HG03066 (cell line): ENCODE data around the gene FLRT1.
A peak's percentile ranks its signal among the peaks of the same experiment; 100 is the strongest.

Source experiments
- ATAC-seq: cut with Tn5 transposase; IDR thresholded peaks from one replicate; pipeline ENCODE4 v1.9.1; 2021; ENCODE audit warnings: low read depth; ENCODE audit not compliant: unreplicated experiment

Gene FLRT1

GRCh38 chr11:64035576-64035975, at the start of gene FLRT1:
TSS of gene FLRT1 (plus strand) at chr11:64035931. CDS start at chr11:64116268, 80,337 bp downstream.
- no peak for ATAC-seq

- ATAC-seq, result peak; percentile 82
Measured at GRCh38 chr11:63986156-63986931, 49.4 kb upstream of the FLRT1 start, which contains the start of gene OTUB1. TSS of gene OTUB1 (plus strand) at chr11:63986438. CDS start at chr11:63986457, 19 bp downstream.

DNA sequence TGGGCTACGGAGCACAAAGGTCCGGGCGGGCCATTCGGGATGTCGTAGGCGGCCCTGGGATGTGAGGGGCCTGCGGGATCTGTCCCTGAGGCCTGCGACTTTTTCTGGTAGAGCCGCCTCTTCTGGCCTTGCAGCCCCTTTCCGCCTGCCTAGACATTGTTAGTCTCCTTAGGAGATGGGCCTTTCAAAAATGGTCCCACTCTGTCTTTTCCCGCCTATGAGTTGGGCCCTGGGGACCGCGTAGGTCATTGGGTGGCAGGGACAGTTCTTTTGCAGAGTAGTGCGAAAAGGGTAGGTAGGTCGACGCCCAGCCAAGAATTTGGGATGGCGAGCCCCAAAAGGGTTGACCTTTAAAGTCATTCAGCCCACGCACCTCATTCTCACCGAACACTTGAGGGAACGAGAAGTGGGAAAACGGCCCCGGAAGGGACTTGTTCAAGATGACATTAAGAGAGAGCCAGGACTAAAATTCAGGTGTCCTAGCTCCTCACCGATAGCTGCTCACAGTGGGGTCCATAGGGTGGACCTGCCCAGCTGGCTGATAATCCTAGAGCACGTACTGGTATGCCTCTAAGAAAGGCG, 48.7 kb upstream of the FLRT1 start:
- ATAC-seq, result no peak

GRCh38 chr11:63991558-63991957, 44.2 kb upstream of the FLRT1 start:
- ATAC-seq, result no peak

GRCh38 chr11:63993100-63993499, 42.6 kb upstream of the FLRT1 start:
- no peak for ATAC-seq

DNA sequence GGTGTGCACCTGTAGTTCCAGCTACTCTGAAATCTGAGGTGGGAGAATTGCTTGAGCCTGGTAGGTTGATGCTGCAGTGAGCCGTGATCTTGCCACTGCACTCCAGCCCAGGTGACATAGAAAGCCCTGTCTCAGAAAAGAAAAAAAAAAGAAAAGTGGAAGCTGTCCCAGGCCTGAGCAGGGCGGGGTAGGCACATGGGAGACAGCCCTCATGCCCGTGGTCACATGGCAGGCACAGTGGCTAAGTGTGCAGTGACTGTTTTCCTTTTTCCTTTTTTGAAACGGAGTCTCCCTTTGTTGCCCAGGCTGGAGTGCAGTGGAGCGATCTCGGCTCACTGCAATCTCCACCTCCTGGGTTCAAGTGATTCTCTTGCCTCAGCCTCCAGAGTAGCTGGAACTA, 41.7 kb upstream of the FLRT1 start:
- ATAC-seq, result no peak

DNA sequence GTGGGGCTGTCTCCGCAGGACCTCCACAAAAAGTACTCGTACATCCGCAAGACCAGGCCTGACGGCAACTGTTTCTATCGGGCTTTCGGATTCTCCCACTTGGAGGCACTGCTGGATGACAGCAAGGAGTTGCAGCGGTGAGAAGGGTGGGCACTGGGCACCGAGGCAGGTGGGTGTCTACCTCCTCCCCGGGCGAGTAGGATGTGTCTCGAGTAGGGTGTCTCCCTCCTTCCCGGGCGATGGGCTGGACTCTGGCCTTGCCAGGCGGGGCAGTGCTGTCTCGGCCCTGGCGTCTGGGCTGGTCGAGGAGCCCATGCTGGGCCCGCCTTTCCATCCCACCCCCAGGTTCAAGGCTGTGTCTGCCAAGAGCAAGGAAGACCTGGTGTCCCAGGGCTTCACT, 39.2 kb upstream of the FLRT1 start:
- ATAC-seq, result no peak

DNA sequence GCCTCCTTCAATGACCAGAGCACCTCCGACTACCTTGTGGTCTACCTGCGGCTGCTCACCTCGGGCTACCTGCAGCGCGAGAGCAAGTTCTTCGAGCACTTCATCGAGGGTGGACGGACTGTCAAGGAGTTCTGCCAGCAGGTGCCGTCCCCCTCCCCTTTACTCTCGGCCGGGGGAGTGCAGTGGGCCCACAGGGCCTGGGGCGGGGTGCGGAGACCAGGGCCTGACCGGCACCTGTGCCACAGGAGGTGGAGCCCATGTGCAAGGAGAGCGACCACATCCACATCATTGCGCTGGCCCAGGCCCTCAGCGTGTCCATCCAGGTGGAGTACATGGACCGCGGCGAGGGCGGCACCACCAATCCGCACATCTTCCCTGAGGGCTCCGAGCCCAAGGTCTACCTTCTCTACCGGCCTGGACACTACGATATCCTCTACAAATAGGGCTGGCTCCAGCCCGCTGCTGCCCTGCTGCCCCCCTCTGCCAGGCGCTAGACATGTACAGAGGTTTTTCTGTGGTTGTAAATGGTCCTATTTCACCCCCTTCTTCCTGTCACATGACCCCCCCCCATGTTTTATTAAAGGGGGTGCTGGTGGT, 38.5 kb upstream of the FLRT1 start:
- ATAC-seq, result no peak

- no peak for ATAC-seq
Measured at GRCh38 chr11:63997801-63998337, 37.9 kb upstream of the FLRT1 start.

DNA sequence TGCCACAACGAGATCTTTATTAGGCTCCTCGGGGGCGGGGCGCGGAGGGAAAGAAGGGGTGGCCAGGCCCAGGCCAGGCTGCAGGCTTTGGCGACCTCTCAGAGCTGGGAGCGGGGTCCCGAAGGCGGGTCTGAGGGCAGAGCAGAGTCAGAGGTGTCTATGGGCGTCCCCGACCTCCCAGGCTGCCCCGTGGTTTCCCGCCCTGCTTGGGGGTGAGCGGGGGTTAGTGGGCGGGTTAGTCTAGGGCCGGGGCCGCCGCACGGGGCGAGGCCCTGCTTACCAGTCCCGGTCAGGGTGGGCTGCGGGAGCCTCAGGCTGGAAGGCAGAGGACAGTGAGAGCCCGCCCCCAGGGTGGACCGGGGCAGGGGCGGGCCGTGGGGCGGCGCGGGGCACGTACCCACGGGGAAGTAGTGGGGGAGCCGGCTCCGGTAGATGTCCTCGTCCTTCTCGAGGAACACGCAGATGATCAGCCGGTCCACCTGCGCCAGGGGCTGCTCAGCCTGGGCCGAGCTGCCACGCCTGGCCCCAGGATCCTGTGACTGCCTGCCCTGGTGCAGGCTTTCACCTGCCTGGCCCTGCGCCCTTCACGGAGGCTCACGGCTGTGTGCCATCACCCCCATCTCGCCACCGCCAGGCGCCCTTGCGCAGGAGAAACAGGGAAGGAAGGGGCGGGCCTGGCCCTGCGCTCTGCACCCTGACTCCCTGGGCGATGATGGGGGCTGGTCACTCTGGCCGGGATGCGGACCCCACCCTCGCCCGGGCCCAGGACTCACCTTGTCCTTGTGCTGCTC, 37.0 kb upstream of the FLRT1 start:
- ATAC-seq, result no peak

GRCh38 chr11:63999349-64000025, 36.2 kb upstream of the FLRT1 start:
- no peak for ATAC-seq

DNA sequence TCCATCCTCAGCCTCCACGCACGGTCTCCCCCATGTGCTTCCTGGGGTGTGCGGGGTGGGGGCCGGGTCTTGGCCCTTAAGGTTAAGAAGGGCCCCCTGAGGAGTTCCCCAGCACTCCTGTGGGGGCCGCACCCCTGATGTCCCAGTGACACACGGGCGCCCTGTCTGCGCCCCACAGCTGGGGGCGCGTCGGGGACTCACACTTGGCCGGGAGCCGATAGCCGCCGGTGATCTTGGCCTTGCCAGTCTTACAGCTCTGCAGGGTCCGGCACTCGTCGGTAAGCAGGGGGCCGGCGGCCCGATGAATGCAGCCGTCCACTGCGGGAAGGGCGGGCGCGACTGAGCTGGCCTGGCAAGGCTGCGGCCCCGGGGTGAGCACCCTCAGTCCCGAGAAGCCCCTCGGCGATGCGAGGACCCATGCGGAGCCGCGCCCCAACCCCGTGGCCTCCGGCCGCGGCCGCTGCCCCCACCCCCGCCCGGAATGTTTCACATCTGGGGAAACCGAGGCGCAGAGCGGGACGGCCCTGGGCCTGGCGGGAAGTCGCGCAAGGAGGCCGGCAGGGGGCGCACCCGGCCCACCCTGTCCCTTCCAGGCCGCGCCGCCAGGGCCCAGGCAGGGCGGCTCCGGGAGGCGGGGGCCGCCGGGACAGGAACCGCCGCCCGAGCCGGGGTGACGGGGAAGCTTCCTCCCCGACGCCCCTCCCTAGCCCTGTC, 35.5 kb upstream of the FLRT1 start:
- ATAC-seq, result no peak

- no peak for ATAC-seq
Measured at GRCh38 chr11:64000740-64001483, 34.8 kb upstream of the FLRT1 start.

DNA sequence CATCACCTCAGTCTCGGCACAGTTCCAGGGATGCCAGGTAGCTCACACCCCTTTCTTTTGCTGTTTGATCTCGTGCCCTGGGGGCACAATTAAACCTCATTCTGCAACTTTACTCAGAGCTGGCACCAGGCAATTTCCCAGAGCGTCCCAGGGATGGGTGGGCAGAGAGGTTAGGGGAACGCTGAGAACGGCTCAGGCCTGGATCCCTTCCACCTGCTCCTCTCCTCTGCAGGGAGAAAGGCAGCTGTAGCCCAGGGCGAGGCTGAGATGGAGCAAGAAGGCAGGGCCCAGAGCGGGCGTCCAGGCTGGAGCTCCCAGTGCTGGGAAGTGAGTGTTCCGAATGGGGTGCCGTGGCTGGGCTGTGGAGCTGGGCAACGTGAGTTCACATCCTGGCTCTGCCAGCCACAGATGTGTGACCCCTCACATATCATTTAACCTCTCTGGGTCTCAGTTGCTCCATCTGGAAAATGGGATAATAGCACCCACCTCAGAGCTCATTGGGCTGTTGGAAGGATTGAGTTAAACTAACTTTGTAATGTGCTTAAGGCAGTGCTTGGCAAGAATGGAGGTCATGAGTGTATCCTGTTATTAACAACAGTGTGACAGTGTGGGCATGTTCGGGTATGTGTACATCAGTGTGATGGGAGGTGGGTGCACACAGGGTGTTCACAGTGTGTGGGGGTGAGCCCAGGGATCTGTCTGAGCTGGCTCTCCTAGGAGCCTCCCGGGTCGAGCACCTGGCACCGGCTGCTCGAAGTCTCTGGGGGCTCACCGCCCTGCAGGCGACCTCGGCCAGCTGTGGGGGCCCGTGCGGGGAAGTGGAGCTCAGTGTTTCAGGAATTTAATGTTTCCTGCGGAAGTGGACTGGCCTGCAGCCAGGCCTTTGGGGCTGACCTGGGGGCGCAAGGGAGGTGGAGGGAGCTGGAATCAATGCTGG, 34.0 kb upstream of the FLRT1 start:
- ATAC-seq, result no peak

- no peak for ATAC-seq
Measured at GRCh38 chr11:64003807-64004589, 31.7 kb upstream of the FLRT1 start.

DNA sequence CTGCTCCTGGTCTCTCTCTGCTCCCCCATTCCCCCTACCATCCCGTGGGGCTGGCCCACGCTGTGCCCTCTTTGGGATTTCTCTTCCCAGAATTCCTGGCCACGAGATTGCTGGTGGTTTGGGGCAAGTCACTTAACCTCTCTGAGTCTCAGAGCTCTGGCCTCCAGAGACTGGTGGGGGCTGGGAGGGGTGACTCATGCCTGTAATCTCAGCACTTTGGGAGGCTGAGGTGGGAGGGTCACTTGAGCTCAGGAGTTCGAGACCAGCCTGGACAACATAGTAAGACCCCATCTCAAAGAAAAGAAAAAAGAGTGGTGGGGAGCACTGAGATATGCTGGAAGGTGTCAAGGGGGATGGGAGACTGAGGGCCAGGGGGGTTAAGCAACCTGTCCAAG, 31.1 kb upstream of the FLRT1 start:
- ATAC-seq, result no peak

- no peak for ATAC-seq
Measured at GRCh38 chr11:64005691-64006090, 30.0 kb upstream of the FLRT1 start.
